Smooth muscle cell (in vitro differentiated cells): ENCODE measurements around the gene INPP5A. TPM values are rescaled to one million over a fixed set of nuclear protein-coding genes. Genes with fewer than 3 reads are reported as not detected.

Experiments
- DNase-seq: peaks from one replicate; lab custom pipeline; 2025; ENCODE audit not compliant: unreplicated experiment; lab: John Stamatoyannopoulos, UW
- H2AFZ ChIP-seq: fragments of 200-600 bp; sonication (generic); 2 replicates; pipeline ENCODE4 v1.6.0; 2016; ENCODE audit warnings: antibody characterized with exemption, low read depth, mild to moderate bottlenecking
- H3F3A ChIP-seq: fragments of 200-600 bp; sonication (generic); 2 replicates; pipeline ENCODE4 v1.6.0; 2017; ENCODE audit warnings: antibody characterized with exemption, low read depth
- H3K27ac ChIP-seq: fragments of 200-600 bp; sonication (generic); 2 replicates; pipeline ENCODE4 v1.5.1; 2016; ENCODE audit warnings: low read depth, mild to moderate bottlenecking
- H3K27me3 ChIP-seq: fragments of 200-600 bp; sonication (generic); 2 replicates; pipeline ENCODE4 v1.6.1; 2016; ENCODE audit warnings: low read depth, mild to moderate bottlenecking
- H3K36me3 ChIP-seq: fragments of 200-600 bp; sonication (generic); 2 replicates; pipeline ENCODE4 v1.5.1; 2016; ENCODE audit warnings: low read depth
- H3K4me1 ChIP-seq: fragments of 200-600 bp; sonication (generic); 2 replicates; pipeline ENCODE4 v1.5.1; 2016; ENCODE audit warnings: low read depth
- H3K4me2 ChIP-seq: fragments of 200-600 bp; sonication (generic); 2 replicates; pipeline ENCODE4 v1.6.0; 2016; ENCODE audit warnings: mild to moderate bottlenecking
- H3K4me3 ChIP-seq: fragments of 200-600 bp; sonication (generic); 2 replicates; pipeline ENCODE4 v1.5.1; 2016; ENCODE audit warnings: mild to moderate bottlenecking
- H3K79me2 ChIP-seq: fragments of 200-600 bp; sonication (generic); 2 replicates; pipeline ENCODE4 v1.6.0; 2016; ENCODE audit warnings: low read depth, mild to moderate bottlenecking
- H3K9ac ChIP-seq: fragments of 200-600 bp; sonication (generic); 2 replicates; pipeline ENCODE4 v1.6.0; 2016; ENCODE audit warnings: low read depth
- H3K9me3 ChIP-seq: fragments of 200-600 bp; sonication (generic); replicated peaks from 2 replicates; pipeline ENCODE4 v1.5.1; 2016; ENCODE audit warnings: low read depth
- H4K20me1 ChIP-seq: fragments of 200-600 bp; sonication (generic); 2 replicates; pipeline ENCODE4 v1.6.0; 2016; ENCODE audit warnings: low read depth
- WGBS: methylation state at CpG from one replicate; pipeline ENCODE4 v1.1.7; 2016; ENCODE audit warnings: low lambda C conversion rate; 5-methylcytosine and 5-hydroxymethylcytosine counted together
- polyA plus RNA-seq: library from polyadenylated mRNA; unstranded; fragments of >200 nt; fragmentation: Nextera tagmentation; extraction: Ambion mirVana; gene quantifications from 2 replicates; pipeline ENCODE4 v1.2.1, GENCODE V29; 2016
- total RNA-seq: library from RNA; depleted of rRNA; stranded (reverse); fragments of >200 nt; gene quantifications from 2 replicates; pipeline ENCODE4 v1.2.3, GENCODE V29; 2014
- TF ChIP-seq, protein P1 (sequence below): fragments of 200-600 bp; sonication (generic); IDR thresholded peaks from 2 replicates; pipeline ENCODE4 v1.5.1; 2017; ENCODE audit warnings: borderline replicate concordance, mild to moderate bottlenecking, antibody characterized with exemption; ENCODE audit not compliant: insufficient read depth, poor library complexity, severe bottlenecking

INPP5A gene
- total and polyA plus RNA-seq, 2 experiments from 2014 or later: 48.0 to 55.9 TPM

DNA sequence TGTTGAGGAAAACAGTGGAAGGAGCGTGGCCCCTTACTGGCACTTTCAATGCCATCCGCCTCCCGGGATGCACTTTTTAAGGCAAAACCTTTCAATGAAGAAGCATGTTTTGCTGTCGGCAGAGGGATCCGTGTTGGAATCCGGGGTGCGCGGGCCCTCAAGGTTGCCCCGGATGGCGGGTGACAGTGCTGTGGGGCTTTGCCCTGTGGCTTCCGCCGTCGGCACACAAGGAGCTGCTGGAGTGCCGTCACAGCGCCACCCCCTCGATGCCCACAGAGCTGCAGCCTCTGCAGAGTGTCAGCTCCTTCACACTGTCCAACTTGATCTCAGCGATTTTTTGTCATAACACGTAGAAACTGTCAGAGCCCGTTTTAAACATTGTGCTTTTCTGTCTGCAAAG, 189.4 kb downstream of the INPP5A start:
- Histone ChIP-seq H3K4me1 (no peaks in the 10 kb centered on the region), H3K36me3 (no peaks in the 10 kb centered on the region), H4K20me1 (peaks cover 11% of the 10 kb centered on the region), H3K9me3 (no peaks in the 10 kb centered on the region), H3K4me3 (no peak overlapping the region), H3K79me2 (no peaks in the 10 kb centered on the region), H3F3A (no peaks in the 10 kb centered on the region), H3K4me2 (no peak overlapping the region), H3K27me3 (no peaks in the 10 kb centered on the region), H2AFZ (no peak overlapping the region), H3K9ac (no peak overlapping the region), H3K27ac (no peak overlapping the region)
- DNase-seq: no peak
- whole genome bisulfite sequencing: 97% methylated on average over 19 of the region's 19 CpGs
- TF ChIP-seq, protein P1, sequence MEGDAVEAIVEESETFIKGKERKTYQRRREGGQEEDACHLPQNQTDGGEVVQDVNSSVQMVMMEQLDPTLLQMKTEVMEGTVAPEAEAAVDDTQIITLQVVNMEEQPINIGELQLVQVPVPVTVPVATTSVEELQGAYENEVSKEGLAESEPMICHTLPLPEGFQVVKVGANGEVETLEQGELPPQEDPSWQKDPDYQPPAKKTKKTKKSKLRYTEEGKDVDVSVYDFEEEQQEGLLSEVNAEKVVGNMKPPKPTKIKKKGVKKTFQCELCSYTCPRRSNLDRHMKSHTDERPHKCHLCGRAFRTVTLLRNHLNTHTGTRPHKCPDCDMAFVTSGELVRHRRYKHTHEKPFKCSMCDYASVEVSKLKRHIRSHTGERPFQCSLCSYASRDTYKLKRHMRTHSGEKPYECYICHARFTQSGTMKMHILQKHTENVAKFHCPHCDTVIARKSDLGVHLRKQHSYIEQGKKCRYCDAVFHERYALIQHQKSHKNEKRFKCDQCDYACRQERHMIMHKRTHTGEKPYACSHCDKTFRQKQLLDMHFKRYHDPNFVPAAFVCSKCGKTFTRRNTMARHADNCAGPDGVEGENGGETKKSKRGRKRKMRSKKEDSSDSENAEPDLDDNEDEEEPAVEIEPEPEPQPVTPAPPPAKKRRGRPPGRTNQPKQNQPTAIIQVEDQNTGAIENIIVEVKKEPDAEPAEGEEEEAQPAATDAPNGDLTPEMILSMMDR: no peak

DNA sequence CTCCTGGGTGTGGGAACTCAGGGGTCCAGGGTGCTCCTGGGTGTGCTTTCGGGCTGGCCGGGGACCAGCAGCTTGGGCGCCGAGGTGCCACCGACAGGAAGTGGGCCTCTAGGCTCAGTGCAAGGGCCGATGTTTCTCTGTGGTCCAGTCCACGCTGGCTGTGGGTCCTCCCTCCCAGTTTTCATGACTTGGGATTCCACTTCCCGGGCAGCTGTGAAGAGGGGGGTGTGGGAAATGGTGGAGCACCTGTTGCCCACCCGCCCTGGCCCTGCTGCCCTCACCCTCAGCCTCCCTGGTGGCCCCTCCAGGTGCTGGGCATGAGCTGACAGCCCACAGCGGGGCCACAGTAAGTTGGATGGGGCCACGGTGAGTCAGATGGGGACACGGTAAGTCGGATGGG, 189.8 kb downstream of the INPP5A start:
- 96% methylated on average over 13 of the region's 13 CpGs for WGBS
- TF ChIP-seq, protein P1: no peak

DNA sequence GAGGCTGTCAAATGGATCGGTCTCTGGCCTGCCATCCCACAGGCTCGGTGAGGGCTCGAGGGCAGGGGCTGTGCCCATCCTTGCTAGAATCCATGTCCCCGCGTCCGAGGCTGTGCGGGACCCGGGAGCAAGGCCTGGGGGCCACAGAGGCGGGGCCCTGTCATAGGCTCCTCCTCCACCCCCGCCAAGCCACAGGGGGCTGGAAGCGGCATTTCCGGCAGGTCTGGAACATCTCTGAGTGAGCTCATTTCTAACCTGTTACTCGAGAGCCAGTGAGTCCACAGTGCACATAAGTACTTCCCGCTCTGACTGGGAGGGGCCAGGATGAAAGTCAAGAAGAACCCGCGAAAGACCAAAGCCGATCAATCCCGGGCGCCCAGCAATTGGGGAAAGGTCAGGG, 190.7 kb downstream of the INPP5A start:
- DNase-seq: no peak
- TF ChIP-seq, protein P1: no peak
- 95% methylated on average over 19 of the region's 19 CpGs for WGBS
- Histone ChIP-seq H3K27me3 (no peaks in the 10 kb centered on the region), H3K27ac (no peak overlapping the region), H3K4me2 (no peak overlapping the region), H3K9ac (no peak overlapping the region), H3K9me3 (no peaks in the 10 kb centered on the region), H3K4me3 (no peak overlapping the region), H3K4me1 (no peaks in the 10 kb centered on the region), H3K79me2 (no peaks in the 10 kb centered on the region), H3F3A (no peaks in the 10 kb centered on the region), H3K36me3 (no peaks in the 10 kb centered on the region), H4K20me1 (no peaks in the 10 kb centered on the region), H2AFZ (no peak overlapping the region)

More for the DNA sequence above, 189.8 kb downstream of the INPP5A start:
- Histone ChIP-seq H3K4me1 (no peaks in the 10 kb centered on the region), H3K27me3 (no peaks in the 10 kb centered on the region), H3F3A (no peaks in the 10 kb centered on the region), H4K20me1 (peaks cover 7% of the 10 kb centered on the region), H3K79me2 (no peaks in the 10 kb centered on the region), H3K4me3 (no peak overlapping the region), H3K4me2 (no peak overlapping the region), H3K9me3 (no peaks in the 10 kb centered on the region), H2AFZ (no peak overlapping the region), H3K27ac (no peak overlapping the region), H3K9ac (no peak overlapping the region), H3K36me3 (no peaks in the 10 kb centered on the region)
- no peak for DNase-seq

DNA sequence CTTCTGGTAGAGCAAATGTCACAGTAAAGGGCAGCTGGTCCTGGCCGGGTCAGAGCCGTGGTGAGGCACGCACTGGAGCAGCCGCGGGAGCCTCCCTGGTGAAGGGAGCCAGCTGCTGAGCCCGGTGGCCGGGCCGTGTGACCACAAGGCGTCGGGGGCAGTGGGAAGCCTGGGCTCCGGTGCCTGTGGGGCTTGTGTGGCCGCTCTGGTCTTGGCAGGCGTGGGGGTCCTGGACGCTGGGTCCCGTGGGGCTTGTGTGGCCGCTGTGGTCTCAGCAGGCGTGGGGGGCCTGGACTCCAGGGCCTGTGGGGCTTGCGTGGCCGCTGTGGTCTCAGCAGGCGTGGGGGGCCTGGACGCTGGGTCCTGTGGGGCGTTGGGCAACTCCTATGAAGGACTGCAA, 191.2 kb downstream of the INPP5A start:
- no peaks in the 10 kb centered on the region for H3K4me1 ChIP-seq
- no peaks in the 10 kb centered on the region for H3F3A ChIP-seq
- WGBS: 99% methylated on average over 21 of the region's 22 CpGs
- no peaks in the 10 kb centered on the region for H3K36me3 ChIP-seq
- no peak overlapping the region for H3K9ac ChIP-seq
- no peaks in the 10 kb centered on the region for H3K79me2 ChIP-seq
- no peak overlapping the region for H3K4me3 ChIP-seq
- no peaks in the 10 kb centered on the region for H4K20me1 ChIP-seq
- no peaks in the 10 kb centered on the region for H3K27me3 ChIP-seq
- no peak overlapping the region for H2AFZ ChIP-seq
- H3K4me2 ChIP-seq: no peak overlapping the region
- no peak for DNase-seq
- TF ChIP-seq, protein P1: no peak
- no peaks in the 10 kb centered on the region for H3K9me3 ChIP-seq
- H3K27ac ChIP-seq: no peak overlapping the region
